NCI-H187 (cell line): ENCODE data around the gene HOXD9.

ENCODE experiments used
- DNase-seq, 2 experiments: peaks; one replicate each; lab custom pipeline; 2025; lab: John Stamatoyannopoulos, UW

Gene HOXD9

DNA sequence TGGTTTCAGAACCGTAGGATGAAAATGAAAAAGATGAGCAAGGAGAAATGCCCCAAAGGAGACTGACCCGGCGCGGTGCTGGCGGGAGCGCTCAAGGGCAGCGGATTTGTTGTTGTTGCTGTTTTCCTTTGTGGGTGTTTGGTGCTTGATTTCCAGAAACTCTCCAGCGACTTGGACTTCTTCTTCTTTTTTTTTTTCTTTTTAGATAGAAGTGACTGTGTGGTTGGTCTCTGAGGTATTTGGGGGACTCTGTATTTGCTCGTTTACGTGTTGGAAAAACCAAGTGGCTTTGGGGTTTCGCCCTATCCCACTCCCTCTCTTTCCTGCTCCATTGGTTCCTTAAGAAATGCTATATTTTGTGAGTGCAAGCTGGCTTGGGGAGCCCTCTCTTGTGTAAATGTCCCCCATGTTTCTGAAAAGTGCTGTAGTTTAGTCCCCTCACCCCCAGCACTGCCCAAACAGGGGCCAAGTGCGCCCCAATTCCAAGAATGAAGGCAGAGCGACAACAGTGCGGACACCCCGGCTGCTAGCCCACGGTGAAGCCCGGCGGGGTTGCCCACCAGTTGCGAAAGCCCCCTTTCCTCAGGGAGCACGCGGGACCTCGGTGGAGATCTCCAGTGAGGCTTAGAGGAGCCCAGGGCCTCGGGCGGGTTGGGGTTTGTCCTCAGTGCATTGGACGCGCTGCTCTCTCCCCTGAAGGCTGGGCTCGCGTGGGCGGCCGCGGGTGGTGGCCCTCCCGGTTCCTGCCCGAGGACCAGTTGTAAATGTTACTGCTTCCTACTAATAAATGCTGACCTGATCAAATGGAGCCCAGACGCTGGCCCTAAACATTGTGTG is 1.8 kb downstream of the HOXD9 start:
- DNase-seq = no peak

DNA sequence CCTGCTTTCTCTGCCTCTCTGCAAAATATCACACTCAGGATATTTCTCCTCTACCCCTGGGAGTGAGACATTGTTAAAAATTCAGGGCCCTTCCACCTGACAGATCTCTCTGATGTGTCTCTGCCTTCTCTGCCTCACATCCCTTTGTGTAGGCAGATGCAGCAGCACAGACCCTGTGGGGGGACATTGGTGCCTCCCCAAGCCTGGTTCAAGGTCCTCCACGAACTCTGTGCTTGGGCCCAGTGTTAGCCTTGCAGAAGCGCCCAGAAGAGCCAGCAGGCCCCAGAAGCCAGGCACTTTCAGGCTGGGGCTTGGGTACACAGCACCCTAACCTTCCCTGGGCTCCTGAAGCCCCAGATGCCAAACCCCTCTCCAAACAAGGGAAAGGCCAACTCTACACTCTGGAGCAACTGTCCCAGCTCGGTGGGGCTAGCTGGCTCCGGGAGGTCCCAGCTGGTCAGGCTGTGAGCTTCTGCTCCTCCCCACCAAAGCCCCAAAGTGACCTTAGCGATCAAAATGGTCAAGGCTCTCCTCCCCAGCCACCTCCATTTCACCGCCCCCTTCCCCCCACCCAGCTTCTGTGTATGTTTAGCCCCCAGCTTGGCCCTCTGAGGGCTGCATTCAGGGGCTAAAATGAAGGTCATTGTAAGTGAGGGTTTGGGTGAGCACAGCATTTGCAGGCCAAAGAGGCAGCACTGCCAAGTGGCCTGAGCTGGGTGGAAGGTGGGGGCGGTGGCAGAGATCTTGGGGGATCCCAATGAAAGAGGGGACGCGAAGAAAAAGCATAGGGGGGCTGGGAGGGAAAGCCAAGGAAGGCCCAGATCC is 2.6 kb downstream of the HOXD9 start:
- DNase-seq = no peak

DNA sequence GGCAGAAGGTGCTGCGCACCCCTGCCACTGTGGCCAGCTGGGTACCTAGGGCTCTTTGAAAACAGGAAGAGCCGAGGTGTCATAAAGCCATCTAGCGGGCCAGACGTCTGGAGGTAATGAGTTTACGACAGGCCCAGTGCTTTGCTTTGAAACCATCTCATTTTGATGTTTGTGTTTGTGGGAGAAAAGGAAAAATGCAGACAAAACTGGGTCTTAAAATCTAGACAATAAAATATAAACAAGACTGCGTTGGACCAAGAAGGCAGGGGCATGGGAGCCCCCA is 3.2 kb downstream of the HOXD9 start:
- DNase-seq = no peak

DNA sequence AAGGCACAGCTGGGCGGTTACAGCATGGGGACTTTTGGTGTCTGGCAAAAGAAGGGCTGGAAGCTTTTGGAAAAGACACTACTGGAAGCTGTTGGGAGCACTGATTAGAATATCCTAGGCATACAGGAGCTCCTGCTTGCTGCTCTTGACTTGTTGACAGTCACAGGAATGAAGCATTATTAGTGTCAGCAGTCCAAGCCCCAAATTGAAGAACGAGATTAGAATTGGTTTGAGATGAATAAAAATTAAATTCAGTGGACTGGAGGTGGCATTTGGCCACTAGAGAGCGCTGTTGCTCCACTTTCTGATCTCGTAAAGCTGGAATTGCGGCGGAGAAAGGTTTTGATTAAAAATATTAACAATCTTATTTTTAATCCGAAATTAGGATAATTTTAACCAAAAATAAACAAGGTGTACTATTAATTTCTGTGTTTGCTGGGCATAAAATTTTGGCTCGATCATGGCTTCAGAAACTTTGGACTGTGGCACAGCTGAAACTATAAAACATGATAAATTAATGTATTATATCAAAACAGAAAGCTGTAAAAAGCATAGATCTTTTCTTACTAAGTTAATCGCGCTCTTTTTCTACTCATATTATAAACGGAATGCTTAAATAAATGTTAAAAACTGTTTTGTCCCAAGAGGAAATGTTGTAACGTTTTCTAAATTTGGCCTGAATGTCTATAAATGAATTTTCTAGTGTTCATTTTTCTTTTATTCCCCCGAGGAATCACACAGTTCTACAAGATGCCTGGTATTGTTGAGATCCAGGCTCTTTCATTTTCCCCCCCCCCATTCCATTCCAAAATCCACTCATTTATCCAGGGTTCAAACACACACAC is 4.6 kb downstream of the HOXD9 start:
- peak in 1 of 2 experiments; percentile 28 for DNase-seq

DNA sequence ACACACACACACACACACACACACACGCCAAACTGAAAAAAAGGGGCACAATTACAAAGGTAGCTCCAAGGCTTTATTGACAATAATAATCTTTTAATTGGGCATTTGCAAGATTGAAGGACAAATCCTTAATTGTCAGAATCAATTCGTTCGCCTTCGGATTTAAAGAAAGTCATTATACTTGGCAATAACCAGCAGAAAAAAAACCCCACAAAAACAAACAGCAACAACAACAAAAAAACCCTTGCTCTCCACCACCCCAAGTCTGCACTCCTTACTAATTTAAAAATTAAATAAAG is 5.2 kb downstream of the HOXD9 start:
- no peak for DNase-seq

DNA sequence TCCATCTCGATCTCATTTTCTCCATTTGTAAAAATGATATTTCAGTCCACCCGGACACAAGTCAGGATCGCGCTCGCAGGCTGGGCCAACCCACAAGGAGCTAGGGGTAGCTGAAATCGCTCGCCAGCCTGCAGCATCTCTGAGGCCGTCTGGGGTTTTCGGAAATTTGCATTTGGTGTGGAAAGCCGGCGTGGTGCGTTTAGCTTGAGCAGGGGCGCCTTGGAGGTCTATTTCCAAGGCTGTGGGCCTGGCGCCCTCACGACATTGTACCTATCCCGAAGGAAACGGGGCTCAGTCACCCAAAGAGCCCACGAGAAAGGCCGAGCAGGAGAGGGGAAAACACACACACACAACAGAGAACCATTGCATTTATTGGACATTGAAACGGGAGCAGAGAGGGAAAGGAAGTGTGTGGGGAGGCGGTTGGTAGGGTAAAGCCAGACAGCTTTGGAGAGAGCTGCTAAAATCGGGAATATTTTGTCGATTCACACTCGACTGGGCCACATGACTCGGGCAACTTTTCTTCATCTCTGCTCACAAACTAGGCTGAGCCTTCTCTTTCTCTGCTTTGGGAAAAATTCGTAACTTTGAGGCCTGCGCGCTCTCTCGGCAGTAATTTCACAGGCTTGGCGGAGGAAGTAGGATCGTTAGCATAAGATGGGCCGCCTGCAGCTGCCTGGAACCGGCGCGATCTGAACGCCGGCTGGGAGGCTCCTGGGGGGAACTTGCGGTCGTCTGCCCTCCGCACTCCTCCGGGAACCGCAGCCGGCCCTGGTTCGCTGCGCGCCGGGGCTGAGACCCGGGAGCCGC is 5.9 kb downstream of the HOXD9 start:
- DNase-seq = no peak

DNA sequence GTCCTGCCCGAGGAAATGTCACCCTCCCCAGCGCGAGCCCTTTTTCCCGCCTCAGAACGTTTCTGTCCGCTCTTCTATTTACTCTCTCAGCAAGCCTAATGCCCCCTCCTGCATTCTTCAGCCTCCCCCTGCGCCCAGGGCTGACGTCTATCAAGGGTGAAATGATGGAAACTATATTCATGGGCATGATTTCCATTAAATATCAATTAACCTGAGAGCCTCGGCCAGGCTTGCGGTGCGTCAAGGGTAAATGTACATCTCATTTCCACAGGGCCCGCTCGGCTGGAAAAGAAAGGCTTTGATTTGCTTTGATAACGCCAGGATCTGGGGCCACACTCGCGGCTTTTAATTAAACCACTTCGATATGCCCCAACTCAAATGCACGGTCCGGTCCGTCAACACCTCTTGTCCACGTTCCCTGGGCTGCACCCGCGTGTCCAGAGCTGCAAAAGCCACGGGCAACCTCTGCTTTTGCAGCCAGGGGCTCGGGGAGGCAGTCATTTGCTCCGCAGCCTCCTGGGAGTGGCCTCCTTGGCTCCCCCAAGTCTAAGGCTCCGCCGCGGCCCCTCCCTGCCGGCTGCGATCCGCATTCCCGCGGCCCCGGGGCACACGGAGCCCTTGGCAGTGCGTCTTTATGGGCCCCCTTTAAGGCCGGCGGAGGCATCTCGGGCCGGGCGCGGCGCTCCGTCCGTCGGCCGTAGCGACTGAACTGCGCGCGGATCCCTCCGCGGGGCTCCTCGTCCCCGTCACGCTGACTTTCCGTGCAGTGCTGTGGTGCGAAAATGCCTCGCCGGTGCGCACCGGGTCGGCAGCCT is 6.7 kb downstream of the HOXD9 start, which contains the start of gene HOXD8:
Gene HOXD8, plus strand, starts transcription at position 724 of the 815 bp plus-strand sequence. CDS start 662 bp downstream, outside the sequence.
- peak; percentile 35 to 48 for DNase-seq

DNA sequence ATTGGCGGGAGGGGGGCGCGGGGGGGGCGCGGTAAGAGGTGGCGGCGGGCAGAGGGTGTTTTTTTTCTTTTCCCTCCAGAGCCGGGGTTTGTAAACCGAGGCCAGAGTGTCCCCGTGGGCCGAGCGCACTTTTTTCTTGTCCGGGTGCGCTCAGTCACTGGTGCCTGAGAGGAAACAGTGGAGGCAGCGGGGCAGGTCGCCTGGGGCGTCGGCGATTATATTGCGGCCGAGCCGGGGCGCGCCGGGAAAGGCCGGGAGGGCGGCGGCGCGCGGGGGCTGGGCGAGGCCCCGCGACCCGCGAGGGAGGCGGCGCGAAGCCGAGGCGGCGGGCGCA is 7.3 kb downstream of the HOXD9 start:
- no peak for DNase-seq

DNA sequence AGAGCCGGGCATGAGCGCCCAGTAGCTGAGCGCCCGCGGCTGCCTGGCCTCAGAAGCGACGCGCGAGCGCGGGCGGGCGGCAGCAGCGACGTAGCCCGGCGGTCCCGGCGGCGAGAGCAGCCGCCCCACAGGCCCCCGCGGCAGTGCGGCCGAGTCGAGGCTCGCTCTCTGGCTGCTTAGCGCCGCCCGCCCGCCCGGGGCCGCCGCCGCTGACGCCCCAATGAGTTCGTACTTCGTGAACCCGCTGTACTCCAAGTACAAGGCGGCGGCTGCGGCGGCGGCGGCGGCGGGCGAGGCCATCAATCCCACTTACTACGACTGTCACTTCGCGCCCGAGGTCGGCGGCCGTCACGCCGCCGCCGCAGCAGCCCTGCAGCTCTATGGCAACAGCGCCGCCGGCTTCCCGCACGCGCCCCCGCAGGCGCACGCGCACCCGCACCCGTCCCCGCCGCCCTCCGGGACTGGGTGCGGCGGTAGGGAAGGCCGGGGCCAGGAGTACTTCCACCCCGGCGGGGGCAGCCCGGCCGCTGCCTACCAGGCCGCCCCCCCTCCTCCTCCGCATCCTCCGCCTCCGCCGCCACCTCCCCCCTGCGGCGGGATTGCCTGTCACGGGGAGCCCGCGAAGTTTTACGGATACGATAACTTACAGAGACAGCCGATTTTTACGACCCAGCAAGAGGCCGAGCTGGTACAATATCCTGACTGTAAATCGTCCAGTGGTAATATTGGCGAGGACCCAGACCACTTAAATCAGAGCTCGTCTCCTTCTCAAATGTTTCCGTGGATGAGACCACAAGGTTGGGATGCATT is 7.8 kb downstream of the HOXD9 start:
- peak in 1 of 2 experiments; percentile 15 for DNase-seq

DNA sequence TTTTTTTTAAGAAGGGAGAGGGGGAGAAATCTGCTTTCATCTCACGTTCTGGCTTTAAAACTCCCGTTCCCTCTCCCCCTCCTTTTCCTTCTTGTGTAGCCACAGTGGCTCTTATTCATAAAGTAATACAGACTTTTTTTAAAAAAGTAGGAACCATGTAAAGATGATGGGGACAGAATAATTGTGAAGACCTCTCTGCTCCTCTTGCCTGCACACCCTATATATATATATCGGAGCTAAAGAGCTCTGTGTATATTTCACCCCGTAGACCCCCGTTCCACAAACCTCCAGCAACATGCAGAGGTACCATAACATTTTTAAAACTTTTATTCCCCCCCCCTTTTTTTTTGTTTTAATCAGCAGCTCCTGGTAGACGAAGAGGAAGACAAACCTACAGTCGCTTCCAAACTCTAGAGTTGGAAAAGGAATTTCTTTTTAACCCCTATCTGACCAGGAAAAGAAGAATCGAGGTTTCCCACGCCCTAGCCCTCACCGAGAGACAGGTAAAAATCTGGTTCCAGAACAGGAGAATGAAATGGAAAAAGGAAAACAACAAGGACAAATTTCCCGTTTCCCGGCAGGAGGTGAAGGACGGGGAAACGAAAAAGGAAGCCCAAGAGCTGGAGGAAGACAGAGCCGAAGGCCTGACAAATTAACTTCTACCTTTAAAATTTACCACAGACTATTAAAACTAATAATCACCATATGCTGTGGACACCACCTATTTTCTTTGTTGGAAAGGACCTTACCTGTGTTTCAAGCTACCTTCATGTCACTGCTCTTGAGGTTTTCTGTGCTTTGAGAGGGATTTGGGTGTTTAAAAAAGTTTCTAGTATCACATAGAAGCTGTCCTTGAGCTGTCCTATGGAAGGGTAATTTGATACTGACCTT is 8.7 kb downstream of the HOXD9 start:
- DNase-seq = no peak

DNA sequence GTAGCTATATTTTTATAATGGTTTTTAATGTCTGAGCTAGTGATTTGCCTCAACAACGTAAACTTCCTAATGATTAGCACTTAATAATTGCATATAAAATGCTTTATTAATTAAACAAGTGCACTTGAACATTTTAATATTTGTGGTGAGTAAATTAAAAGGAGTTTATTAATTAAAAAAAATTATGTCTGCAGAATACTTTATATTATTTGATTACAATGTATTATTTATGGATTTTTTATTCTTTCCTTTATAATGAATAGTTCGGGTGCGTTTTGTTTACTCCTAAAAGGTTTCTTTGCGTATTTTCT is 9.3 kb downstream of the HOXD9 start:
- no peak for DNase-seq

DNA sequence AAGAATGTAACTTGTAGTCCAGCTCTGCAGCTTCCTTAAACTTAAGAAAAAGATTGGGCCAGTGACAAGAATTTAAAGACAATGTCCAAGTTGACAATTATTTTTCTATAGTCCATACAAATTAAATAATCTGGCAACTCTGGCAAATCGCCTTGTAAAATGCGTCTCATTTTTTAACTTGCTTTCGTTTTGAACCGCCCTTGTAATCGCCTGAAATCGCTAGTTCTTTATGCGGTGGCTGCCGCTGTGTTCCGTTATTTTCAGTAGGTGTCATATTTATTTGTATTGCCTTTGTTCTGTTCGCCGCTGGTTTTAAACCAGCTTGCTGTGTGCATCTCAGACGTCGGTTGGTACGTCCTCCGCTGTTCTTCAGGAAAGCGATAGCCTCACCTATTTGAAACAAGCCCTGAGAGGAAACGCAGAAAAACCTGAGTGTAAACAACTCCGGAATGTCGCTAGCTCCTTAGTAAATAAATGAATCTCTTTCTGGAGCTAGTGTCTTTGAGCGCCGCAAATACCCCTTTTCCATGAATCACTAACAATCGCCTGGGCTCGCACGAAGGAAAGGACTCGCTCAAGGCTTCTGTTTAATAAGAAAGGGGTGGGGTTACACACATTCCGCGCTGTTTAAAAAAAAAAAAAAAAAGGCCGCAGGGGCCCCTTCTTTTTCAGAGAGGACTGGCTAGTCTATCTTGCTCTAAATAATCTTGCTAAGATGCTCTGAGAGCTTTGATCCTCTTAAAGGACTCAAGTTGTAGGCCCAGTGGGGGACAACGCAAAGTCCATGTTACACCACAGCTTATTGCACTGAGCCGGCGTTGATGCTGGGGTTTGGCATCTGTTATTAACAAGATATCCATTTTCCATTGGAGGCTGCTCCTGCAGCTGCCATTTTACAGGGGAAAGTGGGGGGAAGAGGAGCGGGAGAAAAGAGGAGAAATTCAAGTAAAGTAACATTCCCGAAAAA is 10.0 kb downstream of the HOXD9 start:
- DNase-seq = no peak

DNA sequence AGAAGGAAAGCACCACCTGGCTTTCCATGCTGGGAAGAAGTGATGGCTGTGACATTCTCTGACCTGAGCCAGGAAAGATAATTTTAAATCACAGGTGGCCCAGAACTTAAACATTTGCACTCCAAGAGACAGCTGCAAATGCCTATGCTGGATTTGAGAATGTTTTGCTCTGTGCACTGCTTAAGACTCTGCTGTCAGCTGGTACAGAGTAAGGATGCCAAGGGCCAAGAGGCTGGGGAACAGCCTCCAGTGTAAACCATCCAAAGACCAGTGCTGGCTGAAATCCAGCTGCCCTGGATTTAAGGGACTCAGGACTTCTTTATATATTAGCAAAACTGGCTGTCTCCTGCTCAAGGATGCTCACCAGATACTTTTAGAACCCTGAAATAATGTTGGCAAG is 10.9 kb downstream of the HOXD9 start:
- DNase-seq = no peak

DNA sequence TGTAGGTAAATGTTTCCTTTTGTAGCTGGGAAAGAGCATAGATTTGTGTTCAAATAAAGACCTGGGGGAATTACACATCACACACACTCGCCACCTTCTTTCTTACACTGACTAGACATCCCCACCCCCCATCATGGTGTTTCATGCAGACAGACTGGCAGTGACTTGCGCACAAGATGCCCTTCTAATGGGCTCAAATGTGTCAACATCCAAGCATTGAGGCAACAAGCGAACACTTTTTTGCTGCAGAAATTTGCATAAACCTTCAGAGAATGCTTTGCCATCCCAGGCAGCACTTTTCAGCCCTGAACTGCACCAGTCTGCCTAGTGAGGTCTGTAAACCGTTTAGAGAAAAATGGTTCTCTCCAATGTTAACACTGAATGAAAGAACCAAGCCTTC is 11.5 kb downstream of the HOXD9 start:
- no peak for DNase-seq

DNA sequence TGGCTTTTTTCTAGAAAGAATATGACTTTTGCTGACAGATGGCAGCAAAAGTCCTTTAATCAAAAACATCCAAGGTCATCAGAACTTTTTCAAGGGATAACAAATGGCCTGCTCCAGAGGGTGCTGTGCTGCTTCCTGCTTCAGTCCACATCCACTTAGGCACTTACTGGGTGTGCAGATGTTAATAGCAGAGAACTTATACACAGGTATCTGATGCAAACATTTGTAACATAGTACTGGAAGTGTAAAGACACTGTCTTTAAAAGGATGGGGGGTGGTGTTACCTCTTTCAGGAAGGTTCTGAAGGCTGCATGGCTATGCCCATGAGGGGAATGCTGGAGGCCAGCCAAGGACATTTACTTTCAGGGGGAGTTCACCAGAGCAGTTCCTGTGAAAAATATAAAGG is 12.5 kb downstream of the HOXD9 start:
- no peak for DNase-seq

DNA sequence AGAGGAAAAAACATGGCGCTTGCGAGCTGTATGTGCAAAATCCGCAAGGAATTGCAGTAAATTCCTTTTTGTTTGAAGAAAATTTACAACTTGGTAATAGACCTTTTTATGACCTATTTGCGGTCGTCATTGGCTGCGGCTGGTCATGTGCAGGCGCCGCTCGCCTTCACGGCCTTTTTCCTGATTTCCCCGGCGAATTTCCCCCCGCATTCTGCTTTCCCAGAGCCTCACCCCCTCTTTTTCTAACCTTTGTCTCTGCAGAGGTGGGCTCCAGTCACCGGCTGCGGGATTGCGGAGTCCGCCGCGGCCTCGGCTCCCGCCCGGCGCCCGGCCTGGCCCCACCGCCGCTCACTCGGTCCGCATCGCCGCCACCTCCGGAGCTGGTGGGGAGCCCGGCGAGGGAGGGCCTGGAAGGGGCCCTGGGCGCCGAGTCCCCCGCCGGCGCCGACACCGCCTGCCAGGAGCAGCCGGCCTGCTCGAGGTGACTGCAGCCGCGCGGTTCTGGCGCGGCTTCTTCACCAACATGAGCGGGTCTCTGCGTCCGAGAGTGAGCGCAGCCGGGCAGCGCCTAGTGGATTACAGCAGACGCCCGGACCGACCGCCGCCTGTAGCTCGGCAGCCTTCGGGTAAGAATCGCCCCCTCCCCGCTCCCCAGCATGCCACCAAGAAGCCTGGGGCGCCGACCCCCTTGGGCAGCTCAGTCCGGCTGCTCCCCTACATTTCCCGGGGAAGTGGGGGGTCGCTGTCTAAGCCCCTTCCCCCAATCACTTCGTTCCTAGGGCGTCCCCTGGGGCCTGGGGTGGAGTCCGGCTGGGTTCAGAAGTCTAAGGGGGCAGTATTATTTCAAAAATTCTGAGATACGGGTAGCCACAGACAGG is 14.1 kb downstream of the HOXD9 start:
- DNase-seq = no peak

DNA sequence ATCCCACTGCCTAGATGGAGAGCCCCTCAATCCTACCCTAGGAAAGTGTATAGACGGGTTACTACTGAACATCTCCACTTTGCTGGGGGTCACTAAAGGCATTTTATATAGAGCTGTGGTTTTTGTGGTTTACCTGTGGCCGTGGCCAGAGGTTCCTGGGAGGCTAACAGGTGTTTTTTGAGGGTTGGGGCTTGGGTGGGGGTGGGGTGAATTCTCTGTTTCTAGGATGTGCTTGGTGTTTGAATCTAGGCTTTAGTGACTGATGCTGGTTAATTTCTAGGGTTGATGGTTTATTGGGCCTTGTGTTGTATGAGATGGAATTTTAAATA is 14.7 kb downstream of the HOXD9 start:
- no peak for DNase-seq
